Liver (tissue), 3 donors: Measurements from ENCODE around the gene ASS1.

Experiments
- CTCF ChIP-seq: fragments of 150-350 bp; IDR thresholded peaks from 2 replicates; pipeline ENCODE4 v1.5.1; 2017; ENCODE audit warnings: improper control_type of control experiment, low read depth, low read length; ENCODE audit not compliant: missing input control
- EGR1 ChIP-seq, 2 donors: IDR thresholded peaks; 2 replicates each; pipeline ENCODE4 v1.6.1; 2016 to 2018; ENCODE audit warnings: antibody characterized with exemption in 2 of 2, low read depth in 2 of 2
- HNF4G ChIP-seq: IDR thresholded peaks from 2 replicates; pipeline ENCODE4 v1.6.1; 2016; ENCODE audit warnings: antibody characterized with exemption
- JUND ChIP-seq, 2 donors: IDR thresholded peaks; 2 replicates each; pipeline ENCODE4 v1.6.1; 2016; ENCODE audit warnings: antibody characterized with exemption in 2 of 2
- MAX ChIP-seq: IDR thresholded peaks from 2 replicates; pipeline ENCODE4 v1.6.1; 2016; ENCODE audit warnings: antibody characterized with exemption
- REST ChIP-seq: IDR thresholded peaks from 2 replicates; pipeline ENCODE4 v1.6.1; 2016; ENCODE audit warnings: antibody characterized with exemption, mild to moderate bottlenecking
- RXRA ChIP-seq, 2 donors: IDR thresholded peaks; 2 replicates each; pipeline ENCODE4 v1.6.1; 2017 to 2018; ENCODE audit warnings: antibody characterized with exemption in 2 of 2, mild to moderate bottlenecking in 1 of 2
- TAF1 ChIP-seq: conservative IDR thresholded peaks from 2 replicates; pipeline ENCODE4 v1.6.1; 2016; ENCODE audit warnings: antibody characterized with exemption, mild to moderate bottlenecking
- YY1 ChIP-seq: IDR thresholded peaks from 2 replicates; pipeline ENCODE4 v1.6.1; 2016; ENCODE audit warnings: antibody characterized with exemption, mild to moderate bottlenecking
- TF ChIP-seq, protein P1 (sequence below): IDR thresholded peaks from 2 replicates; pipeline ENCODE4 v1.6.1; 2016; ENCODE audit warnings: antibody characterized with exemption
- donor health status: healthy.
- donor health status: healthy.

GRCh38 chr9:130419521-130420035 lies 25.2 kb upstream of the ASS1 start:
- no peak for TF ChIP-seq CTCF
- TF ChIP-seq TAF1, result no peak
- TF ChIP-seq RXRA (IDR thresholded peaks at IDR 0.05), result no peak
- TF ChIP-seq MAX, result no peak
- no peak for TF ChIP-seq YY1
- TF ChIP-seq, protein P1, sequence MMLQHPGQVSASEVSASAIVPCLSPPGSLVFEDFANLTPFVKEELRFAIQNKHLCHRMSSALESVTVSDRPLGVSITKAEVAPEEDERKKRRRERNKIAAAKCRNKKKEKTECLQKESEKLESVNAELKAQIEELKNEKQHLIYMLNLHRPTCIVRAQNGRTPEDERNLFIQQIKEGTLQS, result no peak
- TF ChIP-seq REST, result no peak
- TF ChIP-seq EGR1 (IDR thresholded peaks at IDR 0.05; ENCODE audit: low read depth in 2 of 2), result no peak
- no peak for TF ChIP-seq JUND (IDR thresholded peaks at IDR 0.05)
- no peak for TF ChIP-seq HNF4G
